Activated CD4-positive, CD25-positive, alpha-beta regulatory T cell treated with anti-CD3 and anti-CD28 coated beads, Interleukin-2, amount 50 U/mL, for 24 hours (primary cell): ENCODE data around the gene CMPK2.

Source experiments
- ATAC-seq, 2 donors: fragments of 150-1000 bp; cut with Tn5 transposase; one replicate each; pipeline ENCODE4 v1.10.0; 2021; ENCODE audit warnings: mild to moderate bottlenecking in 1 of 2, moderate library complexity in 1 of 2

The CMPK2 gene

DNA sequence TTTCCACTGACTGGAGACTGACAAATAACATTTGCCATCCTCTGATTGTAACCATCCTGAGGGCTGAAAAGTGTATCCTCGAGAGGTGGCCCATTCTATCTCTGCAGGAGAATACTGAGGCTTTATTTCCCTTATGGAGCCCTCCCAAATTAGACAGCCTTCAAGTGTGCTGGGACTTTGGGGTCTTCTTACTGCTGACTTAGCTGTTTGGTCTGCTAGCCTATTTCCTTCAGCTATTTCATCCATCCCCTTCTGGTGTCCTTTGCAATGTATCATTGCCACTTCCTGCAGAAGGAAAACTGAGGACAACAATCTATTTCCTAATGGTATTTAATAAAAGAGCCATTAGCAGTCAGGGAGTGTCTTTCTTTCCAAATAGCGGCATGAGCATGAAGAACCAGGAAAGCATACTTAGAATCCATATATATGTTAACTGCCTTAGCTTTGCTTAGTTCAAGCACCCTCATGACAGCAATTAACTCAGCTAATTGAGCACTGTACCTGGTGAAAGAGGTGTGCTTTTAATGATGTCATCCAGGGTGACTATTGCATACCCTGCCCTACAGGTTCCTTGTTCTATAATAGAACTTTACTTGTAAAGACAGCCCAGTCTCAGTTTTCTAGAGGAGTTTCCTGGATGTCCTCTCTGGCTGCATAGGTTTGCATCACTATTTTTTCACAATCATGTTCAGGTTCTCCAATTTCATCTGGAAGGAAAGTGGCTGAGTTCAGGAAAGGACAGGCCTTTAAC lies 24.0 kb downstream of the CMPK2 start:
- ATAC-seq: no peak

DNA sequence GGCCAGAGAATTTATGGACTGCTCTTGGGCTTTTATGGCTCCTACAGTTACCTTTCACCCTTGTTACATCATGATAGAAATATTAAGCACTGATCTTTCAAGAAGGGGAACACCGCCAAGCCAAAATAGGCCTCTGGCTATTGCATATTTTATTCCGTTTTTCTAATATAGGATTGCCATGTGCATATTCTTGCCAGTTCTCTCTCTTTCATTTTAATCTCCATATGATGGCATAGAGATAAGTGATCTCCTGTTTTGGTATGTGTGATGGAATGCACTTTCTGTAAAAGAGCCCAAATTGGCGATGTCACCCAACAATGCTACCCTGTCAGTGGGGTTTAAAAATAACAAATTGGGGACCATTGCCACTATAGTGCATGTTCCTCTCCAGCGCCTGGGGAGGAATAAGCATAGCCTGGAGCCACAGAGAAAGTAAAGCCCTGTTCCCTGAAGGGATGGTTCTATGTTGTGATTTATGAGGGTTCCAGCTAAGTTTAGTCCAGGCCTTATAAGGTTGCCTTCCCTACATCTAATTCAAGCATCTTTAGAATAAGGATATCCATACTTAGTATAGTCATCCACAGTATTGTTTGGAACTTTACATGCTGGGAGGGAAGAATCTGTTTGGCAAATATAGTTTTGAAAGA lies 26.9 kb downstream of the CMPK2 start:
- ATAC-seq: no peak

DNA sequence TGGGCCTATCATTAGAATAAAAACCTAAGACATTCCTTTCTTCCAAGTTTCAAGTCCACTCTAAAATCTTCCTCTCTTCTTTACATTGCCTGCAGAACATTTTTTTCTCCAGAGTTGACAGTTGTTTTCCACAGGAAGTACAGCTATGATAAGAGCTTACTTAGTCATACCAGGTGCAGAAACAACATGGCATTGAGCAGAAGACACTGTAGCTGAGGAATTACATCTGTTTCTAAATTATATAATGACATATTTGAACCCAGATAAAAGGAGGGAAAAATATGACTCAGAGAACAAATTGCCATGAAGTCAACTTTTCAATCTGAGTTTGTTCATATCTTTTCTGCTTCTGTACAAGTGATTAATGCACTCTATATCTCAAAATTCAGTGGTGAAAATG lies 30.2 kb downstream of the CMPK2 start:
- ATAC-seq: peak; percentile 48 to 68

- ATAC-seq: no peak
Observed at GRCh38 chr2:6834163-6834562, 31.5 kb downstream of the CMPK2 start.

- no peak for ATAC-seq
Observed at GRCh38 chr2:6833300-6833604, 32.5 kb downstream of the CMPK2 start.

DNA sequence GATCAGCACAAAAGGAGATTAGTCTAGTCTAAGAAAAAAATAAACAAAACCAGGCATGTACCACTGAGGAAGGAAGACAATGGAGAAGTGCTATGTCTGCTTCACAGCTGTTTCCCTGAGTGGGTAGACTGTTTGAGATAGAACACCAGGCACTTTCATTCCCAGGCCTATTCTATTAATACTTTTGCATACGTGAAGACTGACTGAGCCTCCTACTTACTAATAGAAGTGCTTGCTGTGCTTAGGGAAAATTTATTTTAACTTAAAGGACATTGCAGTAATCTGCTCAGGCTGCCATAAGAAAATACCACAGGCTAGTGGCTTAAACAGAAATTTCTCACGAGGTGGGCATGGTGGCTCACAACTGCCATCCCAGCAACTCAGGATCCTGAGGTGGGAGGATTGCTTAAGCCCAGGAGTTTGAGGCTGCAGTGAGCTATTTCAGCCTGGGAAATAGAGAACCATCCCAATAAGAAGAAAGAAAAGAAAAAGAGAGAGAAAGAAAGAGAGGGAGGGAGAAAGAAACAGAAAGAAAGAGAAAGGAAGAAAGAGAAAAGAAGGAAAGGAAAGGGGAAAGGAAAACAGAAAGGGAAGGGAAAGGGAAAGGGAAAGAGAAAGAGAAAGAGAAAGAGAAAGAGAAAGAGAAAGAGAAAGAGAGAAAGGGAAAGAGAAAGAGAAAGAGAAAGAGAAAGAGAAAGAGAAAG lies 33.0 kb downstream of the CMPK2 start:
- ATAC-seq: no peak

GRCh38 chr2:6831229-6831628 lies 34.5 kb downstream of the CMPK2 start:
- ATAC-seq: no peak

DNA sequence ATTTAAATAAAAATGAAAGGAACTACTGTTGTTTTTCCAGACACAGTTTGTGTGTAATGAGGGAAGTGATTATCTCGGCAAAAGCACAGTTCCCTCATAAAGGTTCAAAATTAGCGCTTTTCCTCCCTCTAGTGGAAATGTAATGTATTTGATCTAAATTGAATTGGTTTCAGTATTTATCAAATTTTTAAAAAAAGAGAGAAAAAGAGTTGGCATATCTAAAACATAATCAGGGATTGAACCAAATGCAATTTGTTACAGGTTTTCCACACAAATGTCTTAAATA lies 37.5 kb downstream of the CMPK2 start:
- ATAC-seq: no peak

GRCh38 chr2:6827566-6828298 lies 38.0 kb downstream of the CMPK2 start:
- ATAC-seq: no peak

DNA sequence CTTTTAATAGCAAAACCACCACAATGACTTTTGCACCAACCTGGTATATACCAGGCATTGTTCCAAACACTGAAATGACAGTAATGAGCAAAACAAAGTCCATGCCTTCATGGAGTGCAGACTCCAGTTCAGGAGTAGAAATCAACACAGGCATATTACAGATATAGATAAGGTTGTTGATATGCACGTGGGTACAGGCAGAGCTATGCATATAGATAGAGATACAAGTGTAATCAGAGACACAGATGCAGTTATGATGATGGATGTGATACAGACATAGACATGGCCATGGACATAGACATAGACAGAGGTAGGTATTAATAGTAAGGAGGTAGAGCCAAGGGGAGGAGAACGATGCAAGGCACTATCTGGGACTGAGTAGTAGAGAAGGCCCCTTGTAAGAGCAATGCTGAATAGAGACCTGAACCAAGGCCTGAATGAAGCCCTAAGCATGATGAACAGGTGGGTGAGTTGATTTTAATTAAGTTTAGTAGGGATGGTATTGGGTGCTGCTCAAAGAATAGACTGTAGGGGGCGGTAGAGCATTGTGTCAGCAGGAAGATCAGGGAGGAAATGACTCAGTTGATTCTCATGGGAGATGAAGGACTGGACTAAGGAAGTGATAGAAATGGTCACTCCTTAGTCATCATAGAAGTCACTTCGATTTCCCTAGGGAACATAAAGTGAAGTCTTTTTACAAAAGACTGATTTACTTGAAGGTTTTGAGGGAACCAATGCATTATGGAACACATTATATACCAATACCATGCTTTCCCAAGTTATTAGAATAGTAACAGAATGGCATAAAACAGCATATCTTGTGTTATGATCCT lies 39.4 kb downstream of the CMPK2 start:
- peak; percentile 55 to 69 for ATAC-seq

DNA sequence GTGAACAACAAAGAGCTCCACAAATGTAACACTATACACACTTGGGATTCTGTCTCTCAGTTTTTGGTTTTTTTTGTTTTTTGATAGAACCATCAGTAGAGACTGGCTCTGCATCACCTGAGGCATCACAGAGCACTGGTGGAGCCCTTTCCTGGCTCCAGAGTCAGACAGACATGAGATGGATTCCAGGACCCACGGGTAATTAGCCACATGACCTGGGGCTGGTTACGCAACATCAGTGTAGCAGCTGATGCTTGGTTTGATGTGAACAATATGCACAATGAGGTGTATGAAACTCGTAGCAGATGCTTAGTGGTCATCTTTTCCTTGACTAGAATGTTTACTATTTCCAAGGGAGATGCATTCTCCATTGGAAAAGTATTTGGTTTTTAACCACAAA lies 40.7 kb downstream of the CMPK2 start:
- no peak for ATAC-seq

DNA sequence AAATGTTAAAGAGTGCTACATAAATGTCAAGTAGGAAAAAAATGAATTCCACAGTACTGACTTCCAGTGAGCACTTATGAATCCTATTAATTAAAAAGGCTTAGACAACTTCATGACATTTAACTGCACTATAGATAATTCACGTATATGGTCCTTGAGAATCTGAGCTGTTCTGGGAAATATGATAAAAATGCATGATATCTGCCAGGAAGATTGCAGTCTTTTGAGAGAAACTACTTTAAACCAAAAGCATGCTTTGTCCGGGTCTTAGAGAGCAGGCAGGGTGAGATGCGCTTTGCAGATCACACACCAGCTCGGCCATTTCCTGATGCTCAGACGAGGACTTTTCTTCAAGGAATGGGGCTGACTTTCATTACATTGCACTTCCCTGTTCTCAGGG lies 42.6 kb downstream of the CMPK2 start:
- no peak for ATAC-seq

GRCh38 chr2:6822406-6822805 lies 43.3 kb downstream of the CMPK2 start:
- ATAC-seq: no peak

DNA sequence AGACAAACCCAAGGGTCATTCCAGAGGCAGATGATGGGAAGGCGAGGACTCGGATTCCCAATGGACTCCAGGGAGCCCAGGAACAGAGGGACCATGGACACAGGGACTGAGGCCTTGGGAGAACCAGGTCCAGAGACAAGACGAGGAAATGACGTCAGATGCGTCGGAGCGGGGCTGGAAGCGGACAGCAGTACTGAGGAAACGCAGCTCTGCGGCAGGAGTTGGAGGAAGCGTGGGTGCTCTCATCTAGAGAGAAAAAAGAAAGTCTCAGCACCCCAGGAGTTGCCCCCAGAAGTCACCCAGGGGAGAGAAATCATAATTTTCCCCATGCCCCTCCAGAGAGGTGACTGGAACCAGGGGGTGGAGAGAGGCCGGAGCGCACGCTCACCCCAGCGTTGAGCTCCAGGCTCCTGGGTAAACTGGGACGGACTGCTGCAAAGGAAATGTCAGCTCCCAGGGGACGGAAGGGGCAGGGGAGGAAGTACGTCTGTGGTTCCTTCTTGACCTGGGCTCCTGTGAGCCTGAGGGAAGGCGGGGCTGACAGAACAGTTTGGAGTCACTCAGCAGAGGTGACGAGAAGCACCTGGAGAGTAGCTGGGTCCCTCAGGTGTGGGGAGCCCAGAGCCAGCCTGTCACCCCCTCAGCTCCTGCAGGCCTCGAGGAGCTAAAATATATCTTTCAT lies 44.7 kb downstream of the CMPK2 start:
- no peak for ATAC-seq

DNA sequence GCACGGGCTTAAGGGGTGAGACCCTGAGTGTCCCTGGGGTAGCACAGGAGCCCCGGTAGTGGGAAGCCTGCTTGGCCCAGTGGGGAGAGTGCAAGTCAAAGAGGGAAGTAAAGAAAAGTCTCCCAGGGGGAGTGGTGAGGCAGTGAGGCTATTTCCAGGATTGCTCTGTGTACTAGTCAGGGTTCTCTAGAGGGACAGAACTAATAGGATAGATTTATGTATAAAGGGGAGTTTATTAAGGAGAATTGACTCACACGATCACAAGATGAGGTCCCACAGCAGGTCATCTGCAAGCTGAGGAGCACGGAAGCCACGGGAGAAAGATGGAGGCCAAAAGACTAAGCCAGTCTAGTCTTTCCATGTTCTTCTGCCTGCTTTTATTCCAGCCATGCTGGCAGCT lies 45.5 kb downstream of the CMPK2 start:
- ATAC-seq: no peak

- ATAC-seq: no peak
Observed at GRCh38 chr2:6819668-6820067, 46.0 kb downstream of the CMPK2 start.

DNA sequence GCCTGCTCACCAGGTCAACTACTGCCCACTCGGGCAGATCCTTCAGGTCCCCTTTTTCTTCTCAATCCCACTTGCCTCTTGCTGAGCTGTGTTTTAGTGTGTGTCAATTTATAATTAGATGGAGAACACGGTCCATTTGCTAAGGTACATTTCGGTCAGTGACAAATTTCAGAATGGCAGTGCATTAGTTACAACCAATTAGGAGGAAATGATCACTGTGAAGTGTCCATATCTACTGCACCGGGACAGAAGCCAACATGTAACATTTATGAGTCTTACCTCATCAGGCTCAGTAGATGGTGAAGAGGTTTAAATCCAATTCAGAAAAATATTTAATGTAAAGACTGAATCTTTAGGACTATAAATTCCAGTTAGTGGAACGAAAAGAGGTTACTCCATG lies 47.7 kb downstream of the CMPK2 start:
- ATAC-seq: no peak

GRCh38 chr2:6814869-6815268 lies 50.8 kb downstream of the CMPK2 start:
- ATAC-seq: no peak

- ATAC-seq: no peak
Observed at GRCh38 chr2:6814312-6814711, 51.4 kb downstream of the CMPK2 start.

DNA sequence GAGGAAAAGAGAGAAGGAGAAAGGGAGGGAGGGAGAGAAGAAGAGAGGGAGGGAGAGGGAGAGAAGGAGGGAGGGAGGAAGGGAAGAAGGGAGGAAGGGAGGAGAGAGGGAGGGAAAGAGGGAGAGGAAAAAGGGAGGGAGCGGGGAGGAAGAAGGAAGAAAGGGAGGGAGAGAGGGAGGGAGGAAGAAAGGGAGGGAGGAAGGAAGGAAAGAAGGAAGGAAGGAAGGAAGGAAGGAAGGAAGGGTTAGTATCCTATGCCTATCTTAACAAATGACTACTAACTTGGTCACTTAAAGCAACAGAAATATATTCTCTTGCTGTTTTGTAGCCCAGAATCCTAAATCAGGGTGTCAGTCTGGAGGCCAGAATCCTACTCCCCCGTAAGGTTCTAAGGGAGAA lies 52.1 kb downstream of the CMPK2 start:
- no peak for ATAC-seq

DNA sequence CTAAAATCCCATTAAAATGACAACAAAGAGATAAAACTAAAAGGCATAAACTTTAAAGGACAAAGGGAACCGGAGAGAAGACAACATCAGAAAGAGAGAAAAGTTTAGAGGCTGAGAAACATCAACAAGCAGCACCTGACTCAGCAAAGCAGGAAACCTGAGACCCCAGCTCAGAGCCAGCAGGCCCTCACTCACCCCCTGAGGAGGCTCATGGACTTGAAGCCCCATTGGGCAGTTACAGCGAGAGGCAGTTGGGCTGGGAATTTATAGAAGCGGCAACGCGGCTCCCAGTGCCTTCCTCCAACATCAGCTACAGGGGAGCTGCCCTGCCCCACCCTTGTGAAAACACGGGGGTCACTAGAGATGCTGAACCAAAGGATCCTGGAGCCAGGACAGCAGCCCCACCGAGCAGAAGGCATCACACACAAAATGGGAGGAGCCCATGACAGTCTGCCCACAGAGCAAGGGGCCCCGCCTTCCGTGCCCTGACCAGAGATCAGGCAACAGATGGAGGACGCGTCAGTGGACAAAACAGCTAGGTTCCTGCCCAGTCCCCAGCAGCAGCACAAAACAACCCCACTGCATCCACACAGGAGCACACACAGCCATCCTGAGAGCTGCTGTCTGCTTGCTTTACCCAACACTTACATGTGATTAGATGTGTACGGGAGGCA lies 52.7 kb downstream of the CMPK2 start:
- ATAC-seq: no peak

DNA sequence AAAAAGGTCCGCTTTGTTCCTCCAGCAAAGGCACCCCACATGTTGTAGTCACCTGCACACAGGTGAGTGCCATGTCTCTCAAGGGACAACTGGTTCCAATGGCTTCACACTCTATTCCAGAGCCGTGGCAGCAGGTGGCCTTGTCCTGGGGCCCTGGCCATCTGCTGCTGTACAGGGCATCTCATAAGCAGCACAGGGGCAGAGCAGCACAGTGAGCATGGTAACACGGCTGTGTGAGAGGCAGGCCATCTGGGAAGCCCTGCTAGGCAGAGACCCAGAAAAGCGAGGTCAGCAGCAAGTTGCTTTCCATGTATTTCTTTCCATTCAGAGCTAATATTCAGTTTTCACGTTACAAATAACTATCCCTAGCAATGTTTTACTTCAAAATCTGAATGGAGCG lies 54.7 kb downstream of the CMPK2 start:
- ATAC-seq: no peak
